Mammary epithelial cell (primary cell): ENCODE results near the gene TMC3.

Source experiments
- CTCF ChIP-seq, 2 donors: IDR thresholded peaks in 1 of 2; conservative IDR thresholded peaks in 1 of 2; 2 replicates each; pipeline ENCODE4 v1.5.1; 2011 to 2012; ENCODE audit warnings: inconsistent platforms in 2 of 2, low read length in 2 of 2, mild to moderate bottlenecking in 2 of 2, control low read depth in 1 of 2, low read depth in 1 of 2; ENCODE audit not compliant: insufficient read depth in 1 of 2; ENCODE audit errors: extremely low read depth in 1 of 2
- EZH2 ChIP-seq: IDR thresholded peaks from 2 replicates; pipeline ENCODE4 v1.6.1; 2012; ENCODE audit warnings: low read length, inconsistent platforms, borderline replicate concordance

DNA sequence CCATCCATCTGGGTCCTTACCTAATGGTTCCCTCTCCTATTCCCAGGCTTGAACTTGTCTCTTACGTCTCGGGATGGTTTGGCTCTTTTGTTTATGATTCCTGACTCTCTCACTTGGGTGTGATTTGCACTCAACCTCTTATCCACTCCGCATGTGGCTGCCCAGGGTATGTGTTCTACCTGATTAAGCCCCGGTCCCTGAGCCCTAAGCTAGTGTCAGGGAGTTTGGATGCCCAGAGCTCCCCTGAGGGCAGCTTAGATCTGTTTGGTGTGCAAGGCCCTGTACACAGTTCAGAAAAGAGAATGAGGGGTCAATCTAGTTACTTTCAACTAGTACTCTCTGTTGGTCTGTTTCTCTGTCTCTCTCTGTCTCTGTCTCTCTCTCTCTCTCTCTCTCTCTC lies 34.2 kb downstream of the TMC3 start:
- TF ChIP-seq CTCF (conservative IDR thresholded peaks at IDR 0.05 in 1 of 2, IDR thresholded peaks at IDR 0.05 in 1 of 2; ENCODE audit: extremely low read depth in 1 of 2, insufficient read depth in 1 of 2, low read depth in 1 of 2, low read length in 2 of 2) (no peak), EZH2 (no peak)
